IMR-90 (cell line): ENCODE data around the gene FUS.

Experiments
- CHD1 ChIP-seq: IDR thresholded peaks from 2 replicates; pipeline ENCODE4 v1.6.1; 2012; ENCODE audit warnings: low read depth, low read length, improper control_type of control experiment
- FOS ChIP-seq: fragments of 150-350 bp; IDR thresholded peaks from 2 replicates; pipeline ENCODE4 v1.6.1; 2016; ENCODE audit warnings: low read depth, low read length
- MAFK ChIP-seq: IDR thresholded peaks from 2 replicates; pipeline ENCODE4 v1.6.1; 2012; ENCODE audit warnings: low read depth, low read length, improper control_type of control experiment
- MAZ ChIP-seq: IDR thresholded peaks from 2 replicates; pipeline ENCODE4 v1.6.1; 2012; ENCODE audit warnings: low read depth, mild to moderate bottlenecking, low read length, improper control_type of control experiment, moderate library complexity, borderline replicate concordance
- POLR2A ChIP-seq: IDR thresholded peaks from 2 replicates; pipeline ENCODE4 v1.6.1; 2012; ENCODE audit warnings: mild to moderate bottlenecking, low read depth, low read length
- RAD21 ChIP-seq: IDR thresholded peaks from 2 replicates; pipeline ENCODE4 v1.6.1; 2012; ENCODE audit warnings: low read length, improper control_type of control experiment
- RFX5 ChIP-seq: IDR thresholded peaks from 2 replicates; pipeline ENCODE4 v1.8.0; 2012; ENCODE audit warnings: low read depth, mild to moderate bottlenecking, low read length, moderate library complexity
- SMC3 ChIP-seq: fragments of 150-350 bp; IDR thresholded peaks from 2 replicates; pipeline ENCODE4 v1.6.1; 2016; ENCODE audit warnings: low read depth, mild to moderate bottlenecking, antibody characterized with exemption, low read length, moderate library complexity
- TF ChIP-seq, protein P1 (sequence below): conservative IDR thresholded peaks from 2 replicates; pipeline ENCODE4 v1.5.1; 2012; ENCODE audit warnings: mild to moderate bottlenecking, low read depth, low read length, improper control_type of control experiment
- TF ChIP-seq, protein P2 (sequence below): fragments of 150-350 bp; IDR thresholded peaks from 2 replicates; pipeline ENCODE4 v1.6.1; 2017; ENCODE audit warnings: mild to moderate bottlenecking, antibody characterized with exemption, low read length, low read depth

DNA sequence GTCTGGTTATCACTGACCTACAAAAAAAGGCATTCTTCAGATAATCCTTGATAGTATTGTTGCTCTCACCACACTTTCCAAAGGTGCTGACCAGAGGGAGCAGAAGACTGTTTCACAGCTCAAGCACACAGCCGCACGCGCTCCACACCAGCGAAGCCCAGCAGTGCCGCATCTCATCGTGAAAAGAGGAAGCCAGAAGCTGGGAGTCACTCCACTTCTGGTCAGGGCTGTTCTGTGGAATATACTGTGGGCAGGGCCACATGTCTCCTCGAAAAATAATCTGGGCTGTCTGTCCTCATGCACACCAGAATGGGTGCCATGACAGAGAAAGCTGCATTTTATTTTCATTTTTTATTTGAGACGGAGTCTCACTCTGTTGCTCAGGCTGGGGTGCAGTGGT lies 22.8 kb upstream of the FUS start:
- no peak for TF ChIP-seq POLR2A
- no peak for TF ChIP-seq RAD21
- TF ChIP-seq, protein P1, sequence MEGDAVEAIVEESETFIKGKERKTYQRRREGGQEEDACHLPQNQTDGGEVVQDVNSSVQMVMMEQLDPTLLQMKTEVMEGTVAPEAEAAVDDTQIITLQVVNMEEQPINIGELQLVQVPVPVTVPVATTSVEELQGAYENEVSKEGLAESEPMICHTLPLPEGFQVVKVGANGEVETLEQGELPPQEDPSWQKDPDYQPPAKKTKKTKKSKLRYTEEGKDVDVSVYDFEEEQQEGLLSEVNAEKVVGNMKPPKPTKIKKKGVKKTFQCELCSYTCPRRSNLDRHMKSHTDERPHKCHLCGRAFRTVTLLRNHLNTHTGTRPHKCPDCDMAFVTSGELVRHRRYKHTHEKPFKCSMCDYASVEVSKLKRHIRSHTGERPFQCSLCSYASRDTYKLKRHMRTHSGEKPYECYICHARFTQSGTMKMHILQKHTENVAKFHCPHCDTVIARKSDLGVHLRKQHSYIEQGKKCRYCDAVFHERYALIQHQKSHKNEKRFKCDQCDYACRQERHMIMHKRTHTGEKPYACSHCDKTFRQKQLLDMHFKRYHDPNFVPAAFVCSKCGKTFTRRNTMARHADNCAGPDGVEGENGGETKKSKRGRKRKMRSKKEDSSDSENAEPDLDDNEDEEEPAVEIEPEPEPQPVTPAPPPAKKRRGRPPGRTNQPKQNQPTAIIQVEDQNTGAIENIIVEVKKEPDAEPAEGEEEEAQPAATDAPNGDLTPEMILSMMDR: no peak
- TF ChIP-seq, protein P2, sequence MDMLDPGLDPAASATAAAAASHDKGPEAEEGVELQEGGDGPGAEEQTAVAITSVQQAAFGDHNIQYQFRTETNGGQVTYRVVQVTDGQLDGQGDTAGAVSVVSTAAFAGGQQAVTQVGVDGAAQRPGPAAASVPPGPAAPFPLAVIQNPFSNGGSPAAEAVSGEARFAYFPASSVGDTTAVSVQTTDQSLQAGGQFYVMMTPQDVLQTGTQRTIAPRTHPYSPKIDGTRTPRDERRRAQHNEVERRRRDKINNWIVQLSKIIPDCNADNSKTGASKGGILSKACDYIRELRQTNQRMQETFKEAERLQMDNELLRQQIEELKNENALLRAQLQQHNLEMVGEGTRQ: no peak
- no peak for TF ChIP-seq SMC3
- TF ChIP-seq MAZ: no peak
- TF ChIP-seq CHD1: no peak
- TF ChIP-seq RFX5: no peak
- no peak for TF ChIP-seq MAFK
- TF ChIP-seq FOS: no peak
